IPS DF 6.9 (cell line): ENCODE results near the gene MAN2A2.
"Not testable (repeated sequence)": the region's sequence is repeated elsewhere in the genome, so short reads cannot be mapped to it uniquely, and the experiment has no call there.

Experiments used
- DNase-seq: peaks from one replicate; pipeline ENCODE4 v3.0.0-alpha.2; 2013; ENCODE audit warnings: low read depth, low spot score
- H3K27ac ChIP-seq: one replicate; pipeline ENCODE4 v1.5.1; 2013; ENCODE audit warnings: low read length, control low read depth
- H3K27me3 ChIP-seq: 2 replicates; pipeline ENCODE4 v1.6.1; 2013; ENCODE audit warnings: mild to moderate bottlenecking, low read length; ENCODE audit not compliant: control insufficient read depth, insufficient read depth
- H3K36me3 ChIP-seq: 2 replicates; pipeline ENCODE4 v1.6.1; 2013; ENCODE audit warnings: low read length; ENCODE audit not compliant: control insufficient read depth, insufficient read depth
- H3K4me1 ChIP-seq: 2 replicates; pipeline ENCODE4 v1.6.1; 2013; ENCODE audit warnings: low read length; ENCODE audit not compliant: control insufficient read depth, insufficient read depth
- H3K4me3 ChIP-seq: 2 replicates; pipeline ENCODE4 v1.5.1; 2013; ENCODE audit warnings: mild to moderate bottlenecking, low read length
- H3K9me3 ChIP-seq: 2 replicates; pipeline ENCODE4 v1.6.1; 2013; ENCODE audit warnings: low read length, inconsistent platforms; ENCODE audit not compliant: control insufficient read depth, insufficient read depth
- WGBS: extraction: QIAGEN DNeasy Blood & Tissue Kit; methylation state at CpG from one replicate; pipeline ENCODE4 v1.1.7; 2013; ENCODE audit warnings: mixed read lengths, missing lambda C conversion rate; ENCODE audit not compliant: insufficient read length, insufficient coverage; 5-methylcytosine and 5-hydroxymethylcytosine counted together

MAN2A2 gene

GRCh38 chr15:90905306-90906180 is 2.4 kb downstream of the MAN2A2 start:
- no peaks in the 10 kb centered on the region for H3K9me3 ChIP-seq
- no peaks in the 10 kb centered on the region; the same call in 1 of the 2 replicates for H3K36me3 ChIP-seq
- no peak overlapping the region for H3K27ac ChIP-seq
- no peak for DNase-seq
- H3K27me3 ChIP-seq: peaks cover 2% of the 10 kb centered on the region; the same call in 1 of the 2 replicates
- no peak overlapping the region for H3K4me3 ChIP-seq
- peaks cover 3% of the 10 kb centered on the region for H3K4me1 ChIP-seq
- WGBS: no CpG with 5 or more reads among the region's 28 CpGs

DNA sequence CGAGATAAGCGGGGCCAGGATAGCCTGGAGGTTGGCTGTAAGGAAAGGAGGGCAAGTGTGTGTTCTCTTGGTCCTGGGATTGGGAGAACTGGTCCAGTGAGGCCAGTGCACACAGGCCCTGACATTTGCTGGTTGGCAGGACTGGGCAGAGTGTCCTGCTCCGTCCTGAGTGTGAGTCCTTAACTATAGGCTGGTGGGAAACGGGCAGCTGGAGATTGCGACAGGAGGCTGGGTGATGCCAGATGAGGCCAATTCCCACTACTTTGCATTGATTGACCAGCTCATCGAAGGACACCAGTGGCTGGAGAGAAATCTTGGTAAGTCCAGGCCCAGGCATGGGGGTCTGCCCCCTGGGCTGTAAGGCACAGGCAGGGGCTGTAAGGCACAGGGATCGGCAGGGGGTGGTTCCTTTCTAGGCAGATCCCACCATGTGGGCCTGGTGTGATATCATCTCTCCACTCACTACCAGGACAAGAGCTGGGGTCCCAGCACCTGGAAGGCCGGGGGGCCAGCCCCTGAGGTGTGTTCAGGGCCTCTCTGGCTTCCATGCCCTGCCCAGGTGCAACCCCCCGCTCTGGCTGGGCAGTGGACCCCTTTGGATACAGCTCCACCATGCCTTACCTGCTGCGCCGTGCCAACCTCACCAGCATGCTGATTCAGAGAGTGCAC is 3.2 kb downstream of the MAN2A2 start:
- no peak overlapping the region for H3K4me3 ChIP-seq
- peaks cover 3% of the 10 kb centered on the region for H3K4me1 ChIP-seq
- H3K36me3 ChIP-seq: peaks cover 4% of the 10 kb centered on the region
- H3K27ac ChIP-seq: no peak overlapping the region
- no CpG with 5 or more reads among the region's 11 CpGs for WGBS
- H3K9me3 ChIP-seq: no peaks in the 10 kb centered on the region
- peaks cover 2% of the 10 kb centered on the region; the same call in 1 of the 2 replicates for H3K27me3 ChIP-seq
- DNase-seq: no peak

DNA sequence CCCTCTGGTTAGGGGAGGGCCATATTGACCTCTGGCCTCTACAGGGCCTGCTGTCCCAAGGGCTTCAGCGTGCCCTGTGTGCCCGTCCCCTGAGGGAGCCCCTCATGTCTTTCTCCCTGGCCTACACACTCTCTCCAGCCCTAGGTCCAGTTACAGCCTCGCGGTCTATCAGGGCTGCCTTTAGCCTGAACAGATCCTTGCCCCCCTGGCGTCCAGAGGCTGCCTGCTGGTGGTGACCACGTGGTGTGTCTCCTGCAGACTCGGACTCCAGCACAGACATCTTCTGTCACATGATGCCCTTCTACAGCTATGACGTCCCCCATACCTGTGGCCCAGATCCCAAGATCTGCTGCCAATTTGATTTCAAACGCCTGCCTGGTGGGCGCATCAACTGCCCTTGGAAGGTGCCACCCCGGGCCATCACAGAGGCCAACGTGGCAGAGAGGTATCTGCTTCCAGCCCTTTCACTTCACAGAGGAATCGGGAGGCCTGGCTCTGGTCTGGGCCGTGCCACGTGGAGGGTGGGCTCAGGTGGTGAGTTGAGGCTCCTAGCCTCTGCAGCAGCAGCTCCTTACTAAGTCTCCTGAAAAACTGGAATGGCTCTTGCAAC is 4.1 kb downstream of the MAN2A2 start:
- Histone ChIP-seq H3K9me3 (no peaks in the 10 kb centered on the region), H3K27me3 (peaks cover 2% of the 10 kb centered on the region; the same call in 1 of the 2 replicates), H3K36me3 (peaks cover 6% of the 10 kb centered on the region), H3K27ac (no peak overlapping the region), H3K4me3 (no peak overlapping the region), H3K4me1 (peaks cover 3% of the 10 kb centered on the region)
- no CpG with 5 or more reads among the region's 15 CpGs for WGBS
- DNase-seq: no peak

DNA sequence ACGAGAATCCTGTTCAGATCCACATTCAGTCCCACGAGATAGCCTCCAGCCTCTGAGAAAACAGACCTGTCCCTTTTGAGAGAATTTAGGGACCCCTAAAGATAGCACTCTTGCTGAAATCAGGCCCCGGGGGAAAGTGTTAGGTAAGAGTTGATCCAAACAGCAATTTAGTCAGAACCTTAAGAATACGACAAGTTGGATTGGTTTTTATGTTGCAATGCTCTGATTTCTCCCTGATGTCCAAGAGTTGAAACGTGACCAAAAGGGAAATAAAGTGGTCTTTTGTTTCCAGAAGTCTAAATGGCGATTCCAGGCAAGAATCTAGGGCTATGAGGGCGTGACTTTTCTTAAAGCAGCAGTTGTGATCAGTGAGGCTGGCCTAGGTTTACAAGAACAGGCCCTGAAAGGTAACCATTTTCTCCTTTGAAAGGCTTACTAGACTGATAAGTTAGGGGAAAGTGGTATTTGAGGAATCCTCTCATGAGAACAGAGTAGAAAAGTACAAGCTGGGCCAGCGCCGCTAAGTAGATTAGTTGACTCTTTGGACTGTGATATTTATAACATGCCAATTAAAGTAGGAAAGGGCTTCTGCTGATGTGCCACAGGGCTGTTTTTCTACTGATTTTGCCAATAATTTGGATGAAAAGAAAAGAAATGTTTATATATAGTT is 4.9 kb downstream of the MAN2A2 start:
- DNase-seq: no peak
- WGBS: no CpG with 5 or more reads among the region's 9 CpGs
- no peaks in the 10 kb centered on the region for H3K9me3 ChIP-seq
- no peak overlapping the region for H3K27ac ChIP-seq
- H3K27me3 ChIP-seq: peaks cover 2% of the 10 kb centered on the region; the same call in 1 of the 2 replicates
- H3K36me3 ChIP-seq: peaks cover 6% of the 10 kb centered on the region
- H3K4me1 ChIP-seq: peaks cover 3% of the 10 kb centered on the region
- no peak overlapping the region for H3K4me3 ChIP-seq

GRCh38 chr15:90909449-90909848 is 6.3 kb downstream of the MAN2A2 start:
- DNase-seq, H3K4me1 ChIP-seq, H3K36me3 ChIP-seq, H3K9me3 ChIP-seq, H3K27me3 ChIP-seq, H3K4me3 ChIP-seq, H3K27ac ChIP-seq: not testable (repeated sequence)
- WGBS: no CpG with 5 or more reads among the region's 11 CpGs

DNA sequence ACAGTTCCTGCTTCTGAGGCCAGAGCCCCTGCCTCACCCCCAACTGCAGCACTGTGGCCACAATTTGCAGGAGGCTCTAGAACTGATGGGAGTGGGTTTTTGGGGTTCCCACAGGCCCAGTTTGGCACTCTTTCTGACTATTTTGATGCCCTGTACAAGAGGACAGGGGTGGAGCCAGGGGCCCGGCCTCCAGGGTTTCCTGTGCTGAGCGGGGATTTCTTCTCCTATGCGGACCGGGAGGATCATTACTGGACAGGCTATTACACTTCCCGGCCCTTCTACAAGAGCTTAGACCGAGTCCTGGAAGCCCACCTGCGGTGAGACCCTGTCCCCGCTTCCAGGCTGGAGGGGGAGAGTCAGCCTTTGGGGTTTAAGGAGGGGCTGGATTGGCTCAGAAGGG is 6.9 kb downstream of the MAN2A2 start:
- Histone ChIP-seq H3K4me3 (no peak overlapping the region), H3K4me1 (no peaks in the 10 kb centered on the region; the same call in 1 of the 2 replicates), H3K27ac (no peak overlapping the region), H3K36me3 (peaks cover 6% of the 10 kb centered on the region), H3K9me3 (no peaks in the 10 kb centered on the region), H3K27me3 (no peaks in the 10 kb centered on the region)
- WGBS: no CpG with 5 or more reads among the region's 8 CpGs
- DNase-seq: no peak

DNA sequence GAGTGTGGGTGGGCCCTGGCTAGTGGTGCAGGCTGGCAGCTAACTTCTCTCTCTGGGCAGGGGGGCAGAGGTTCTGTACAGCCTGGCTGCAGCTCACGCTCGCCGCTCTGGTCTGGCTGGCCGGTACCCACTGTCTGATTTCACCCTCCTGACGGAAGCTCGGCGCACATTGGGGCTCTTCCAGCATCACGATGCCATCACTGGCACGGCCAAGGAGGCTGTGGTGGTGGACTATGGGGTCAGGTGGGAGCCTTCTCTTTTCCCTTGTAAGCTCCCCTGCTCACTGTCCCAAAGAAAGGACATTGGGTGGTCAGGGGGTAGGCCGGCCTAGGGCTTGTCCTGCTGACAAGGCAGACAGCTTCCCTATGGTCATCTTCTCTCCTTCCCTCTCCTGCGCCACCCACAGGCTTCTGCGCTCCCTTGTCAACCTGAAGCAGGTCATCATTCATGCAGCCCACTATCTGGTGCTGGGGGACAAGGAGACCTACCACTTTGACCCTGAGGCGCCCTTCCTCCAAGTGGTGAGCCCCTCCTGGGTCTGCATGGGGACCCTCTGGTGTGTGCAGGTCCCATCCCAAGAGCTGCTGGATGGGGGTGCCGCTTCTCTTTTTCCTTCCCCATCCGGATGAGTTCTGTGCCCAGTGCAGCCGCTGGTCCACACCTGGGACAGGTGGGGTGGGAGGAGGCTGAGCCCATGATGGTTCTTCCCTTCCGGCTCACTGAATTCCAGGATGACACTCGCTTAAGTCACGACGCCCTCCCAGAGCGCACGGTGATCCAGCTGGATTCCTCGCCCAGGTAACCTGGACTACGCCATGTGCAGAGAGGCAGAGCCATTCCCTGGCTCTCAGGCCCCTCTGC is 7.6 kb downstream of the MAN2A2 start:
- no peak overlapping the region for H3K27ac ChIP-seq
- no CpG with 5 or more reads among the region's 24 CpGs for WGBS
- no peak overlapping the region for H3K4me3 ChIP-seq
- H3K4me1 ChIP-seq: no peaks in the 10 kb centered on the region; the same call in 1 of the 2 replicates
- no peak for DNase-seq
- H3K9me3 ChIP-seq: no peaks in the 10 kb centered on the region
- peaks cover 6% of the 10 kb centered on the region for H3K36me3 ChIP-seq
- H3K27me3 ChIP-seq: no peaks in the 10 kb centered on the region

GRCh38 chr15:90911302-90911623 is 8.2 kb downstream of the MAN2A2 start:
- Histone ChIP-seq H3K9me3 (no peaks in the 10 kb centered on the region), H3K4me1 (no peaks in the 10 kb centered on the region; the same call in 1 of the 2 replicates), H3K4me3 (no peak overlapping the region), H3K36me3 (peaks cover 6% of the 10 kb centered on the region; the same call in 1 of the 2 replicates), H3K27ac (no peak overlapping the region), H3K27me3 (no peaks in the 10 kb centered on the region)
- DNase-seq: no peak
- no CpG with 5 or more reads among the region's 19 CpGs for WGBS

GRCh38 chr15:90911906-90912769 is 9.0 kb downstream of the MAN2A2 start:
- H3K9me3 ChIP-seq: no peaks in the 10 kb centered on the region
- H3K4me3 ChIP-seq: no peak overlapping the region
- no peaks in the 10 kb centered on the region for H3K27me3 ChIP-seq
- H3K27ac ChIP-seq: no peak overlapping the region
- H3K4me1 ChIP-seq: no peaks in the 10 kb centered on the region; the same call in 1 of the 2 replicates
- WGBS: no CpG with 5 or more reads among the region's 30 CpGs
- H3K36me3 ChIP-seq: peaks cover 6% of the 10 kb centered on the region; the same call in 1 of the 2 replicates
- DNase-seq: no peak
